Esophagus muscularis mucosa (tissue), 4 donors: Measurements from ENCODE around the gene SLC4A1. TPM values are rescaled to one million over a fixed set of nuclear protein-coding genes. Genes with fewer than 3 reads are reported as not detected.
A peak's percentile ranks its signal among the peaks of the same experiment; 100 is the strongest.

Source experiments
- DNase-seq: peaks from one replicate; pipeline ENCODE4 v3.0.0-alpha.2; 2017; ENCODE audit errors: extremely low spot score
- H3K27ac ChIP-seq, 4 donors: fragments of 200-600 bp; sonication (generic); replicated peaks in 1 of 4; 1 replicate in 3 of 4; 2 replicates in 1 of 4; pipeline ENCODE4 v1.5.1; 2016 to 2019; ENCODE audit warnings: mild to moderate bottlenecking in 1 of 4
- H3K27me3 ChIP-seq, 4 donors: fragments of 200-600 bp; sonication (generic); one replicate each; pipeline versions ENCODE4 v1.5.1 to v1.6.0; 2016 to 2019
- H3K36me3 ChIP-seq, 4 donors: fragments of 200-600 bp; sonication (generic); one replicate each; pipeline ENCODE4 v1.5.1; 2016 to 2019
- H3K4me1 ChIP-seq, 4 donors: fragments of 200-600 bp; sonication (generic); one replicate each; pipeline ENCODE4 v1.5.1; 2016 to 2019
- H3K4me3 ChIP-seq, 4 donors: fragments of 200-600 bp; sonication (generic); 1 replicate in 2 of 4; 2 replicates in 2 of 4; pipeline ENCODE4 v1.5.1; 2016 to 2019; ENCODE audit warnings: mild to moderate bottlenecking in 4 of 4, moderate library complexity in 1 of 4
- H3K9me3 ChIP-seq, 4 donors: fragments of 200-600 bp; sonication (generic); 1 replicate in 3 of 4; 2 replicates in 1 of 4; pipeline ENCODE4 v1.5.1; 2016 to 2019
- CTCF ChIP-seq, 3 experiments: fragments of 200-600 bp in 2 of 3; fragments of 450-650 bp in 1 of 3; sonication (generic) in 2 of 3; IDR thresholded peaks; one replicate each; pipeline ENCODE4 v1.5.1; 2017 to 2019; ENCODE audit warnings: antibody characterized with exemption in 3 of 3, mild to moderate bottlenecking in 2 of 3, moderate library complexity in 1 of 3
- EP300 ChIP-seq: sonication (generic); formaldehyde crosslinking; IDR thresholded peaks from one replicate; pipeline ENCODE4 v1.6.1; 2017; ENCODE audit warnings: antibody characterized with exemption
- POLR2A ChIP-seq: fragments of 450-650 bp; IDR thresholded peaks from one replicate; pipeline ENCODE4 v1.6.1; 2017; ENCODE audit warnings: antibody characterized with exemption, moderate library complexity, mild to moderate bottlenecking, low read depth
- POLR2AphosphoS5 ChIP-seq, 2 donors: sonication (generic); formaldehyde crosslinking; IDR thresholded peaks; one replicate each; pipeline ENCODE4 v1.6.1; 2017; ENCODE audit warnings: antibody characterized with exemption in 2 of 2
- WGBS: methylation state at CpG from one replicate; pipeline ENCODE4 v1.1.5; 2018; 5-methylcytosine and 5-hydroxymethylcytosine counted together
- intact Hi-C: fragments of 100-400 bp; cut with DNase I; formaldehyde crosslinking; loops from one replicate; pipeline ENCODE4 v1.15.1; 2023
- total RNA-seq, 4 donors: library from RNA; depleted of rRNA; stranded (reverse); fragments of >200 nt; gene quantifications; one replicate each; pipeline versions ENCODE4 v1.1.0 to v1.2.1, GENCODE V29; 2016

SLC4A1 gene
- total RNA-seq, 4 donors from 2014 or later = 0.11 to 2.0 (median 0.19) TPM; not detected in 1

- H3K9me3 ChIP-seq = no peaks in the 10 kb centered on the region
- TF ChIP-seq POLR2AphosphoS5 (IDR thresholded peaks at IDR 0.05) = no peak
- no peak for TF ChIP-seq POLR2A
- TF ChIP-seq EP300 = no peak
- no peak for TF ChIP-seq CTCF (IDR thresholded peaks at IDR 0.05)
- H3K36me3 ChIP-seq = no peaks in the 10 kb centered on the region
- H3K27ac ChIP-seq = no peak overlapping the region
- intact Hi-C loops = no loop called here
- peaks cover 4 to 45% (median 20%) of the 10 kb centered on the region in 4 donors for H3K27me3 ChIP-seq
- no peak for DNase-seq
- H3K4me1 ChIP-seq = peaks cover 21 to 41% (median 37%) of the 10 kb centered on the region in 4 donors
- H3K4me3 ChIP-seq = no peak overlapping the region
- WGBS = 69% methylated on average over 7 of the region's 10 CpGs
Measured at GRCh38 chr17:44310609-44311376, 42.9 kb upstream of the SLC4A1 start.

- Histone ChIP-seq H3K4me3 (no peak overlapping the region), H3K27ac (no peak overlapping the region), H3K36me3 (no peaks in the 10 kb centered on the region), H3K9me3 (no peaks in the 10 kb centered on the region), H3K4me1 (peaks cover 21 to 35% (median 31%) of the 10 kb centered on the region in 4 donors), H3K27me3 (peaks cover 4 to 39% (median 15%) of the 10 kb centered on the region in 4 donors)
- DNase-seq = no peak
- intact Hi-C loops = no loop called here
- no peak for TF ChIP-seq POLR2AphosphoS5 (IDR thresholded peaks at IDR 0.05)
- no peak for TF ChIP-seq EP300
- no peak for TF ChIP-seq CTCF (IDR thresholded peaks at IDR 0.05)
- no peak for TF ChIP-seq POLR2A
- WGBS = 100% methylated on average over 2 of the region's 2 CpGs
Measured at GRCh38 chr17:44310188-44310587, 42.3 kb upstream of the SLC4A1 start.

- DNase-seq = no peak
Measured at GRCh38 chr17:44309472-44309871, 41.5 kb upstream of the SLC4A1 start.

GRCh38 chr17:44308865-44309264 is 40.9 kb upstream of the SLC4A1 start:
- intact Hi-C loops = no loop called here
- TF ChIP-seq POLR2A = no peak
- H3K4me1 ChIP-seq = peaks cover 16 to 25% (median 22%) of the 10 kb centered on the region in 4 donors
- DNase-seq = no peak
- H3K27me3 ChIP-seq = peaks cover 0 to 26% (median 2%) of the 10 kb centered on the region in 4 donors
- H3K9me3 ChIP-seq = no peaks in the 10 kb centered on the region
- WGBS = 0% methylated on average over 11 of the region's 15 CpGs
- no peaks in the 10 kb centered on the region for H3K36me3 ChIP-seq
- peak overlapping the region in 1 of 4 donors; percentile 67 for H3K27ac ChIP-seq
- H3K4me3 ChIP-seq = peak overlapping the region; percentile 50 to 58 (median 57)

More at GRCh38 chr17:44309472-44309871, 41.5 kb upstream of the SLC4A1 start:
- Histone ChIP-seq H3K27me3 (peaks cover 0 to 32% (median 8%) of the 10 kb centered on the region in 4 donors), H3K4me1 (peaks cover 16 to 27% (median 24%) of the 10 kb centered on the region in 4 donors), H3K4me3 (no peak overlapping the region), H3K27ac (no peak overlapping the region), H3K36me3 (no peaks in the 10 kb centered on the region), H3K9me3 (no peaks in the 10 kb centered on the region)
- WGBS = 60% methylated on average over 4 of the region's 5 CpGs
- TF ChIP-seq POLR2A (no peak), EP300 (no peak), CTCF (IDR thresholded peaks at IDR 0.05) (no peak), POLR2AphosphoS5 (IDR thresholded peaks at IDR 0.05) (no peak)
- intact Hi-C loops = no loop called here

- H3K36me3 ChIP-seq = no peaks in the 10 kb centered on the region
- peaks cover 0 to 21% (median 0%) of the 10 kb centered on the region in 4 donors for H3K27me3 ChIP-seq
- no peaks in the 10 kb centered on the region for H3K9me3 ChIP-seq
- 0% methylated on average over 14 of the region's 39 CpGs for WGBS
- H3K27ac ChIP-seq = peak within 1 kb of the TSS; percentile 54 to 76 (median 68)
- TF ChIP-seq CTCF (IDR thresholded peaks at IDR 0.05) (peak in 1 of 3 experiments; percentile 10), POLR2AphosphoS5 (IDR thresholded peaks at IDR 0.05) (peak in 1 of 2 donors; percentile 43), EP300 (no peak), POLR2A (no peak)
- peaks cover 16 to 25% (median 22%) of the 10 kb centered on the region in 4 donors for H3K4me1 ChIP-seq
- peak; percentile 95 for DNase-seq
- intact Hi-C loops = no loop called here
- H3K4me3 ChIP-seq = peak within 1 kb of the TSS; percentile 50 to 58 (median 57)
Measured at GRCh38 chr17:44308320-44308818, 40.4 kb upstream of the SLC4A1 start, which contains the start of gene RUNDC3A. Gene RUNDC3A, plus strand, starts transcription at chr17:44308601. Its CDS starts 232 bp downstream, at chr17:44308833.
